ENCODE data around the gene REEP3. TPM values are rescaled to one million over a fixed set of nuclear protein-coding genes. Genes with fewer than 3 reads are reported as not detected.

Gene REEP3
- polyA plus RNA-seq, 1 donor from 2014 or later, result 6.9 TPM

DNA sequence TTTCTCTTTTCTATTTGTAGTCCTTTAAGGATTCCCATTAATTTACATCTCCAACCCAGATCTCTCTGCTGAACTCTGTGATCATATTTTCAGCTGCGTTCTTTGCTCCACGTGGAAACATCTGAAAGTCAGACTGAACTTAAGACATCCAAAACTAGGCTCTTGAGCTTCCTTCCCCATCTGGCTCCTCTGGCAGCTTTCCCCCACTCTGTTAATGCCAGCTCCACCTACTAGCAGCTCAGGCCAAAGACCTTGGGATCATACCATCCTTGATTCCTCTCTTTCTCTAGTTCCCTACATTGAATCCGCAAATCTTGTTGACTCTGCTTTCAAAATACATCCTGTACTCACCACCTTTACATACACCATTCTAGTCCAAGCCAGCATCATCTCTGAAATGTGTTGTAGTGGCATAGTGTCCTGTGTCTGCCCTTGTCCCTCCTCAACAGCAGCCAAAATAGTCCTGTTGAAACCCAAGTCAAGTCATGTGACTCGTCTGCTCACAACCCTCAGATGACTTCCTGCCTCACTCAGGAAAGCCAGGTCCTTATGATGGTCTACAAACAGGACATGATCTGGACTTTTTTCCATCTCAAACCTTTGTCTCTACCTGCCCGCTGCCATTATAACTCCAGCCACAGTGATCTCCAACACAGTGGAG, 7.0 kb downstream of the REEP3 start:
- Histone ChIP-seq H3K27me3 (ENCODE audit: insufficient read depth, low read depth, low read length) (no peaks in the 10 kb centered on the region), H3K9me3 (ENCODE audit: low read length) (no peaks in the 10 kb centered on the region), H3K9ac (ENCODE audit: low read length) (no peak overlapping the region), H3K4me2 (ENCODE audit: low read length) (no peak overlapping the region), H3K79me2 (replicated peaks; ENCODE audit: insufficient read depth, low read length) (peaks cover 64% of the 10 kb centered on the region), H3K4me3 (ENCODE audit: low read length) (no peak overlapping the region), H3F3A (ENCODE audit: insufficient read depth, low read length, poor library complexity, severe bottlenecking) (no peaks in the 10 kb centered on the region), H2AFZ (ENCODE audit: low read depth, low read length) (no peak overlapping the region), H3K9me2 (ENCODE audit: insufficient read depth, low read length) (no peaks in the 10 kb centered on the region), H4K20me1 (ENCODE audit: insufficient read depth) (no peaks in the 10 kb centered on the region), H3K27ac (ENCODE audit: low read length) (no peak overlapping the region), H3K36me3 (ENCODE audit: insufficient read depth, low read length) (peaks cover 6% of the 10 kb centered on the region)
- TF ChIP-seq, protein P1, sequence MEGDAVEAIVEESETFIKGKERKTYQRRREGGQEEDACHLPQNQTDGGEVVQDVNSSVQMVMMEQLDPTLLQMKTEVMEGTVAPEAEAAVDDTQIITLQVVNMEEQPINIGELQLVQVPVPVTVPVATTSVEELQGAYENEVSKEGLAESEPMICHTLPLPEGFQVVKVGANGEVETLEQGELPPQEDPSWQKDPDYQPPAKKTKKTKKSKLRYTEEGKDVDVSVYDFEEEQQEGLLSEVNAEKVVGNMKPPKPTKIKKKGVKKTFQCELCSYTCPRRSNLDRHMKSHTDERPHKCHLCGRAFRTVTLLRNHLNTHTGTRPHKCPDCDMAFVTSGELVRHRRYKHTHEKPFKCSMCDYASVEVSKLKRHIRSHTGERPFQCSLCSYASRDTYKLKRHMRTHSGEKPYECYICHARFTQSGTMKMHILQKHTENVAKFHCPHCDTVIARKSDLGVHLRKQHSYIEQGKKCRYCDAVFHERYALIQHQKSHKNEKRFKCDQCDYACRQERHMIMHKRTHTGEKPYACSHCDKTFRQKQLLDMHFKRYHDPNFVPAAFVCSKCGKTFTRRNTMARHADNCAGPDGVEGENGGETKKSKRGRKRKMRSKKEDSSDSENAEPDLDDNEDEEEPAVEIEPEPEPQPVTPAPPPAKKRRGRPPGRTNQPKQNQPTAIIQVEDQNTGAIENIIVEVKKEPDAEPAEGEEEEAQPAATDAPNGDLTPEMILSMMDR (IDR thresholded peaks at IDR 0.05; ENCODE audit: poor library complexity, severe bottlenecking), result no peak
- TF ChIP-seq RAD21 (conservative IDR thresholded peaks at IDR 0.05), result no peak
- TF ChIP-seq SMC3 (conservative IDR thresholded peaks at IDR 0.05; ENCODE audit: poor library complexity), result no peak
- no peak for TF ChIP-seq POLR2AphosphoS5 (IDR thresholded peaks at IDR 0.05)
- TF ChIP-seq MXI1 (conservative IDR thresholded peaks at IDR 0.05; ENCODE audit: poor library complexity, severe bottlenecking), result no peak
- no peak for TF ChIP-seq TAF1 (IDR thresholded peaks at IDR 0.05; ENCODE audit: low read depth)
- TF ChIP-seq EP300 (conservative IDR thresholded peaks at IDR 0.05; ENCODE audit: poor library complexity, severe bottlenecking), result no peak
- no peak for TF ChIP-seq EZH2 (IDR thresholded peaks at IDR 0.05; ENCODE audit: borderline replicate concordance, insufficient read depth, low read length, poor library complexity, severe bottlenecking)
- TF ChIP-seq, protein P2, sequence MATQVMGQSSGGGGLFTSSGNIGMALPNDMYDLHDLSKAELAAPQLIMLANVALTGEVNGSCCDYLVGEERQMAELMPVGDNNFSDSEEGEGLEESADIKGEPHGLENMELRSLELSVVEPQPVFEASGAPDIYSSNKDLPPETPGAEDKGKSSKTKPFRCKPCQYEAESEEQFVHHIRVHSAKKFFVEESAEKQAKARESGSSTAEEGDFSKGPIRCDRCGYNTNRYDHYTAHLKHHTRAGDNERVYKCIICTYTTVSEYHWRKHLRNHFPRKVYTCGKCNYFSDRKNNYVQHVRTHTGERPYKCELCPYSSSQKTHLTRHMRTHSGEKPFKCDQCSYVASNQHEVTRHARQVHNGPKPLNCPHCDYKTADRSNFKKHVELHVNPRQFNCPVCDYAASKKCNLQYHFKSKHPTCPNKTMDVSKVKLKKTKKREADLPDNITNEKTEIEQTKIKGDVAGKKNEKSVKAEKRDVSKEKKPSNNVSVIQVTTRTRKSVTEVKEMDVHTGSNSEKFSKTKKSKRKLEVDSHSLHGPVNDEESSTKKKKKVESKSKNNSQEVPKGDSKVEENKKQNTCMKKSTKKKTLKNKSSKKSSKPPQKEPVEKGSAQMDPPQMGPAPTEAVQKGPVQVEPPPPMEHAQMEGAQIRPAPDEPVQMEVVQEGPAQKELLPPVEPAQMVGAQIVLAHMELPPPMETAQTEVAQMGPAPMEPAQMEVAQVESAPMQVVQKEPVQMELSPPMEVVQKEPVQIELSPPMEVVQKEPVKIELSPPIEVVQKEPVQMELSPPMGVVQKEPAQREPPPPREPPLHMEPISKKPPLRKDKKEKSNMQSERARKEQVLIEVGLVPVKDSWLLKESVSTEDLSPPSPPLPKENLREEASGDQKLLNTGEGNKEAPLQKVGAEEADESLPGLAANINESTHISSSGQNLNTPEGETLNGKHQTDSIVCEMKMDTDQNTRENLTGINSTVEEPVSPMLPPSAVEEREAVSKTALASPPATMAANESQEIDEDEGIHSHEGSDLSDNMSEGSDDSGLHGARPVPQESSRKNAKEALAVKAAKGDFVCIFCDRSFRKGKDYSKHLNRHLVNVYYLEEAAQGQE (IDR thresholded peaks at IDR 0.05; ENCODE audit: borderline replicate concordance), result no peak

DNA sequence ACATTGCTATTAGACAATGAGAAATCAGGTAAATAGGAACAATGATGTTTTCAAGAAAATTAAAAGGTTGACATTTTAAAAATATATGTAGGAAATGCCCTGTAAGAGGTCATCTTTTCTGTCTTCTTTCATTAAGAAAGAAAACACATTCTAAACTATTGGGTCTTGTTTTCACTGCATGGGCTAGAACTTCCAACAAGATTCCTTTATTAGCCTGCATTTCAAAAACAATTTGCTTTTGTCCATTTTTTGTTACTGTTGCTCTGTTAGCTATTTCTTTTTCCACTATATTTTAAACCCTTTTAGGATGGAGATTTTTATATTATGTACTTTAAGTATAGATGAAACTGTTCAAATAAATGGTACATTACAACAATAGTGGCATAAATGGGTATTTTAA, 9.2 kb downstream of the REEP3 start:
- Histone ChIP-seq H3K9ac (ENCODE audit: low read length) (no peak overlapping the region), H3F3A (ENCODE audit: insufficient read depth, low read length, poor library complexity, severe bottlenecking) (no peaks in the 10 kb centered on the region), H2AFZ (ENCODE audit: low read depth, low read length) (no peak overlapping the region), H4K20me1 (ENCODE audit: insufficient read depth) (no peaks in the 10 kb centered on the region), H3K9me2 (ENCODE audit: insufficient read depth, low read length) (no peaks in the 10 kb centered on the region), H3K36me3 (ENCODE audit: insufficient read depth, low read length) (peaks cover 6% of the 10 kb centered on the region), H3K27me3 (ENCODE audit: insufficient read depth, low read depth, low read length) (no peaks in the 10 kb centered on the region), H3K27ac (ENCODE audit: low read length) (no peak overlapping the region), H3K4me2 (ENCODE audit: low read length) (no peak overlapping the region), H3K79me2 (replicated peaks; ENCODE audit: insufficient read depth, low read length) (peaks cover 55% of the 10 kb centered on the region), H3K9me3 (ENCODE audit: low read length) (no peaks in the 10 kb centered on the region), H3K4me3 (ENCODE audit: low read length) (no peak overlapping the region)
- TF ChIP-seq, protein P2 (IDR thresholded peaks at IDR 0.05; ENCODE audit: borderline replicate concordance), result no peak
- TF ChIP-seq TAF1 (IDR thresholded peaks at IDR 0.05; ENCODE audit: low read depth) (no peak), MXI1 (conservative IDR thresholded peaks at IDR 0.05; ENCODE audit: poor library complexity, severe bottlenecking) (no peak), SMC3 (conservative IDR thresholded peaks at IDR 0.05; ENCODE audit: poor library complexity) (no peak), RAD21 (conservative IDR thresholded peaks at IDR 0.05) (no peak), EP300 (conservative IDR thresholded peaks at IDR 0.05; ENCODE audit: poor library complexity, severe bottlenecking) (no peak), POLR2AphosphoS5 (IDR thresholded peaks at IDR 0.05) (no peak), EZH2 (IDR thresholded peaks at IDR 0.05; ENCODE audit: borderline replicate concordance, insufficient read depth, low read length, poor library complexity, severe bottlenecking) (no peak)
- TF ChIP-seq, protein P1 (IDR thresholded peaks at IDR 0.05; ENCODE audit: poor library complexity, severe bottlenecking), result no peak
